HL-60 (cell line): ENCODE measurements around the gene AKAP8.
"Not testable (repeated sequence)": the region's sequence is repeated elsewhere in the genome, so short reads cannot be mapped to it uniquely, and the experiment has no call there.

Experiments
- DNase-seq, 2 experiments: peaks; one replicate each; pipeline ENCODE4 v3.0.0-alpha.2; 2010 to 2020; ENCODE audit warnings: low read depth in 1 of 2, low spot score in 1 of 2
- H3K27ac ChIP-seq: fragments of 250-450 bp; sonication (Bioruptor Pico); replicated peaks from 2 replicates; pipeline ENCODE4 v1.5.1; 2020; ENCODE audit warnings: mild to moderate bottlenecking, moderate library complexity
- H3K27me3 ChIP-seq: fragments of 250-450 bp; sonication (Bioruptor Pico); 2 replicates; pipeline ENCODE4 v1.5.1; 2021; ENCODE audit warnings: mild to moderate bottlenecking, moderate library complexity; ENCODE audit not compliant: insufficient read depth, poor library complexity, severe bottlenecking
- H3K4me3 ChIP-seq: replicated peaks from 2 replicates; pipeline ENCODE4 v1.5.1; 2011; ENCODE audit warnings: mild to moderate bottlenecking, control low read depth, low read length; ENCODE audit not compliant: insufficient read depth
- CTCF ChIP-seq: IDR thresholded peaks from one replicate; pipeline ENCODE4 v1.5.1; 2011; ENCODE audit warnings: low read length, control low read depth, inconsistent platforms; ENCODE audit not compliant: insufficient read depth
- GABPA ChIP-seq: IDR thresholded peaks from 2 replicates; pipeline ENCODE4 v1.6.1; 2012; ENCODE audit warnings: low read depth
- POLR2AphosphoS5 ChIP-seq: IDR thresholded peaks from 2 replicates; pipeline ENCODE4 v1.6.1; 2012; ENCODE audit warnings: low read depth
- SPI1 ChIP-seq: IDR thresholded peaks from 2 replicates; pipeline ENCODE4 v1.6.1; 2012; ENCODE audit warnings: low read depth, mild to moderate bottlenecking, borderline replicate concordance
- TF ChIP-seq, protein P1 (sequence below): IDR thresholded peaks from 2 replicates; pipeline ENCODE4 v1.6.1; 2012; ENCODE audit warnings: low read depth; ENCODE audit not compliant: insufficient replicate concordance

Gene AKAP8

GRCh38 chr19:15365264-15365663 is 14.3 kb downstream of the AKAP8 start:
- H3K27me3 ChIP-seq = no peaks in the 10 kb centered on the region
- no peak for TF ChIP-seq SPI1
- TF ChIP-seq GABPA = no peak
- TF ChIP-seq POLR2AphosphoS5 = no peak
- TF ChIP-seq, protein P1, sequence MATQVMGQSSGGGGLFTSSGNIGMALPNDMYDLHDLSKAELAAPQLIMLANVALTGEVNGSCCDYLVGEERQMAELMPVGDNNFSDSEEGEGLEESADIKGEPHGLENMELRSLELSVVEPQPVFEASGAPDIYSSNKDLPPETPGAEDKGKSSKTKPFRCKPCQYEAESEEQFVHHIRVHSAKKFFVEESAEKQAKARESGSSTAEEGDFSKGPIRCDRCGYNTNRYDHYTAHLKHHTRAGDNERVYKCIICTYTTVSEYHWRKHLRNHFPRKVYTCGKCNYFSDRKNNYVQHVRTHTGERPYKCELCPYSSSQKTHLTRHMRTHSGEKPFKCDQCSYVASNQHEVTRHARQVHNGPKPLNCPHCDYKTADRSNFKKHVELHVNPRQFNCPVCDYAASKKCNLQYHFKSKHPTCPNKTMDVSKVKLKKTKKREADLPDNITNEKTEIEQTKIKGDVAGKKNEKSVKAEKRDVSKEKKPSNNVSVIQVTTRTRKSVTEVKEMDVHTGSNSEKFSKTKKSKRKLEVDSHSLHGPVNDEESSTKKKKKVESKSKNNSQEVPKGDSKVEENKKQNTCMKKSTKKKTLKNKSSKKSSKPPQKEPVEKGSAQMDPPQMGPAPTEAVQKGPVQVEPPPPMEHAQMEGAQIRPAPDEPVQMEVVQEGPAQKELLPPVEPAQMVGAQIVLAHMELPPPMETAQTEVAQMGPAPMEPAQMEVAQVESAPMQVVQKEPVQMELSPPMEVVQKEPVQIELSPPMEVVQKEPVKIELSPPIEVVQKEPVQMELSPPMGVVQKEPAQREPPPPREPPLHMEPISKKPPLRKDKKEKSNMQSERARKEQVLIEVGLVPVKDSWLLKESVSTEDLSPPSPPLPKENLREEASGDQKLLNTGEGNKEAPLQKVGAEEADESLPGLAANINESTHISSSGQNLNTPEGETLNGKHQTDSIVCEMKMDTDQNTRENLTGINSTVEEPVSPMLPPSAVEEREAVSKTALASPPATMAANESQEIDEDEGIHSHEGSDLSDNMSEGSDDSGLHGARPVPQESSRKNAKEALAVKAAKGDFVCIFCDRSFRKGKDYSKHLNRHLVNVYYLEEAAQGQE = no peak
- TF ChIP-seq CTCF = no peak
- no peak overlapping the region for H3K27ac ChIP-seq
- no peak overlapping the region for H3K4me3 ChIP-seq
- DNase-seq = no peak

DNA sequence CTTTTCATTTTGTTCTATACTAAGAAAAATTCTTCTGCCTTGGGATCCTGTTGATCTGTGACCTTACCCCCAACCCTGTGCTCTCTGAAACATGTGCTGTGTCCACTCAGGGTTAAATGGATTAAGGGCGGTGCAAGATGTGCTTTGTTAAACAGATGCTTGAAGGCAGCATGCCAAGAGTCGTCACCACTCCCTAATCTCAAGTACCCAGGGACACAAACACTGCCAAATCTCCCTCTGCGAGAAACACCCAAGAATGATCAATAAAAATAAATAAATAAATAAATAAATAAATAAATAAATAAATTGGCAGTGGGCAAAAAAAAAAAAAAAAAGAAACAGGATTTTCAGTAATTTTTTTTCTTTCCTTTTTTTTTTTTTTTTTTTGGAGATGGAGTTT is 15.8 kb downstream of the AKAP8 start:
- H3K4me3 ChIP-seq, DNase-seq, H3K27me3 ChIP-seq, H3K27ac ChIP-seq: not testable (repeated sequence)

GRCh38 chr19:15363048-15363447 is 16.5 kb downstream of the AKAP8 start:
- DNase-seq, H3K27ac ChIP-seq, H3K4me3 ChIP-seq, H3K27me3 ChIP-seq: not testable (repeated sequence)

- not testable (repeated sequence) for H3K27me3 ChIP-seq, H3K4me3 ChIP-seq, H3K27ac ChIP-seq, DNase-seq
Measured at GRCh38 chr19:15360015-15360414, 19.6 kb downstream of the AKAP8 start.

- Histone ChIP-seq H3K27me3 (no peaks in the 10 kb centered on the region), H3K4me3 (no peak overlapping the region), H3K27ac (no peak overlapping the region)
- no peak for DNase-seq
- TF ChIP-seq POLR2AphosphoS5 = no peak
- no peak for TF ChIP-seq GABPA
- TF ChIP-seq, protein P1 = no peak
- no peak for TF ChIP-seq SPI1
- TF ChIP-seq CTCF = no peak
Measured at GRCh38 chr19:15358918-15359317, 20.7 kb downstream of the AKAP8 start.

GRCh38 chr19:15357906-15358305 is 21.7 kb downstream of the AKAP8 start:
- DNase-seq = no peak
- Histone ChIP-seq H3K27me3 (no peaks in the 10 kb centered on the region), H3K27ac (no peak overlapping the region), H3K4me3 (no peak overlapping the region)
- no peak for TF ChIP-seq GABPA
- TF ChIP-seq CTCF = no peak
- TF ChIP-seq, protein P1 = no peak
- TF ChIP-seq SPI1 = no peak
- TF ChIP-seq POLR2AphosphoS5 = no peak
